A673 (cell line): Measurements from ENCODE around the gene NRXN3. TPM values are rescaled to one million over a fixed set of nuclear protein-coding genes. Genes with fewer than 3 reads are reported as not detected.

Source experiments
- BruUV-seq: library from RNA; stranded (reverse); fragments of 400-500 nt; replicated peaks from 2 replicates; lab custom pipeline; 2021; lab: Mats Ljungman, UMichigan
- CTCF ChIA-PET: fragments of 300-600 bp; sonication (Branson Sonifier 250); formaldehyde crosslinking; loops from one replicate; lab custom pipeline; 2022; ENCODE audit warnings: antibody characterized with exemption; lab: Charles Lee
- POLR2A ChIA-PET: fragments of 300-600 bp; sonication (Branson Sonifier 250); formaldehyde crosslinking; loops from one replicate; lab custom pipeline; 2022; ENCODE audit warnings: antibody characterized with exemption; ENCODE audit not compliant: low non-redundant PET; lab: Charles Lee
- DNase-seq: peaks from one replicate; pipeline ENCODE4 v3.0.0-alpha.2; 2015; ENCODE audit warnings: low spot score
- H3K27ac ChIP-seq: fragments of 200-600 bp; sonication (generic); 2 replicates; pipeline ENCODE4 v1.5.1; 2016; ENCODE audit warnings: mixed run types, low read depth, mild to moderate bottlenecking, mixed read lengths, antibody characterized with exemption, low read length; ENCODE audit not compliant: poor library complexity, severe bottlenecking
- H3K27me3 ChIP-seq: fragments of 200-600 bp; sonication (generic); replicated peaks from 2 replicates; pipeline ENCODE4 v1.6.1; 2017; ENCODE audit warnings: mixed run types, low read depth, mild to moderate bottlenecking, mixed read lengths, antibody characterized with exemption, low read length; ENCODE audit not compliant: insufficient read depth, poor library complexity
- H3K36me3 ChIP-seq: fragments of 200-600 bp; sonication (generic); 2 replicates; pipeline ENCODE4 v1.6.1; 2016; ENCODE audit warnings: mixed run types, mild to moderate bottlenecking, mixed read lengths, antibody characterized with exemption, low read length; ENCODE audit not compliant: insufficient read depth, poor library complexity, severe bottlenecking
- H3K4me1 ChIP-seq: fragments of 200-600 bp; sonication (generic); 2 replicates; pipeline ENCODE4 v1.6.1; 2017; ENCODE audit warnings: mixed run types, mild to moderate bottlenecking, mixed read lengths, antibody characterized with exemption, low read length; ENCODE audit not compliant: insufficient read depth, poor library complexity, severe bottlenecking
- H3K4me3 ChIP-seq: fragments of 200-600 bp; sonication (generic); 2 replicates; pipeline ENCODE4 v1.5.1; 2016; ENCODE audit warnings: low read depth, mixed run types, mild to moderate bottlenecking, mixed read lengths, low read length; ENCODE audit not compliant: poor library complexity, severe bottlenecking
- H3K9me3 ChIP-seq: fragments of 200-600 bp; sonication (generic); 2 replicates; pipeline ENCODE4 v1.6.1; 2016; ENCODE audit warnings: mixed run types, low read depth, mild to moderate bottlenecking, mixed read lengths, antibody characterized with exemption, low read length; ENCODE audit not compliant: poor library complexity, severe bottlenecking
- CTCF ChIP-seq: fragments of 300-800, 200-600 bp; sonication (generic); conservative IDR thresholded peaks from 2 replicates; pipeline ENCODE4 v1.5.1; 2017; ENCODE audit warnings: low read depth, mild to moderate bottlenecking, antibody characterized with exemption, low read length, moderate library complexity, mixed read lengths
- EZH2 ChIP-seq: fragments of 200-600 bp; sonication (generic); IDR thresholded peaks from 2 replicates; pipeline ENCODE4 v1.6.1; 2017; ENCODE audit warnings: borderline replicate concordance, low read depth, mild to moderate bottlenecking, mixed read lengths, antibody characterized with exemption, low read length; ENCODE audit not compliant: poor library complexity, severe bottlenecking
- intact Hi-C: fragments of 100-400 bp; cut with micrococcal nuclease; formaldehyde crosslinking; loops from one replicate; pipeline ENCODE4 v1.10.0; 2022; ENCODE audit not compliant: unreplicated experiment
- total RNA-seq: library from RNA; stranded (reverse); gene quantifications from 2 replicates; pipeline ENCODE4 v1.2.3, GENCODE V29; 2021

NRXN3 gene
- total RNA-seq, 1 experiment from 2014 or later = 0.21 TPM

- TF ChIP-seq CTCF (no peak), EZH2 (no peak)
- no peak overlapping the region for H3K4me3 ChIP-seq
- ChIA-PET CTCF (no interaction called here), POLR2A (no interaction called here)
- H3K36me3 ChIP-seq = no peaks in the 10 kb centered on the region
- H3K27ac ChIP-seq = no peak overlapping the region
- no peaks in the 10 kb centered on the region for H3K9me3 ChIP-seq
- no peaks in the 10 kb centered on the region for H3K4me1 ChIP-seq
- no peak for DNase-seq
- BruUV-seq = no TSS peak
- intact Hi-C loops = no loop called here
- H3K27me3 ChIP-seq = no peaks in the 10 kb centered on the region
These were observed 1428.2 kb downstream of the NRXN3 start for GRCh38 chr14:79598339-79598738.

DNA sequence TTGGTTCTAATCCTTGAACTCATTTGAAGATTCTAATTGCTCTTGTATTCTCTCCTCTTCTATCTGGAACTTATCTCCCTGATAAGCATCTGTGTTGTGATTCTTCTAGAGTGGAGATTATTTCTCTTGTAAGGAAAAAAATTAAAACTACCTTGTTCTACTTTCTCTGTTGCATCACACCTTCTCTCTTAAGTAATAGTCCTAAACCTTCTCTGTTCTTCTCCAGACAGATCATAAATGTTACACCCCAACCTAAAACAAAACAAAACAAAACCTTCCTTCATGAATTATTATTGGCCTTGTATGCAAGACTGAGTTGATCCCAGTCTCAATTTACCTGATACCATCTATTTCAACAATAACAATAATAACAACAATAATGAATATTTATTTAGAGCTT, 1429.1 kb downstream of the NRXN3 start:
- POLR2A ChIA-PET = no interaction called here
- no peaks in the 10 kb centered on the region for H3K27me3 ChIP-seq
- H3K27ac ChIP-seq = no peak overlapping the region
- no TSS peak for BruUV-seq
- no peak for DNase-seq
- no peaks in the 10 kb centered on the region for H3K36me3 ChIP-seq
- no peaks in the 10 kb centered on the region for H3K9me3 ChIP-seq
- H3K4me3 ChIP-seq = no peak overlapping the region
- intact Hi-C loops = no loop called here
- CTCF ChIA-PET = no interaction called here
- no peaks in the 10 kb centered on the region for H3K4me1 ChIP-seq
- TF ChIP-seq EZH2 (no peak), CTCF (no peak)

- H3K9me3 ChIP-seq = no peaks in the 10 kb centered on the region
- BruUV-seq = no TSS peak
- TF ChIP-seq CTCF (no peak), EZH2 (no peak)
- POLR2A ChIA-PET = no interaction called here
- no peaks in the 10 kb centered on the region for H3K27me3 ChIP-seq
- CTCF ChIA-PET = no interaction called here
- no peak overlapping the region for H3K27ac ChIP-seq
- intact Hi-C loops = no loop called here
- H3K4me1 ChIP-seq = no peaks in the 10 kb centered on the region
- no peak for DNase-seq
- H3K4me3 ChIP-seq = no peak overlapping the region
- H3K36me3 ChIP-seq = no peaks in the 10 kb centered on the region
These were observed 1430.2 kb downstream of the NRXN3 start for GRCh38 chr14:79600406-79600805.
